Glomerular visceral epithelial cell (primary cell): Measurements from ENCODE around the gene CLN3.
"Not testable (repeated sequence)": the region's sequence is repeated elsewhere in the genome, so short reads cannot be mapped to it uniquely, and the experiment has no call there.

ENCODE experiments used
- DNase-seq: peaks from one replicate; pipeline ENCODE4 v3.0.0-alpha.2; 2016; ENCODE audit errors: extremely low spot score

The CLN3 gene

GRCh38 chr16:28513484-28514181 lies 21.8 kb upstream of the CLN3 start:
- no peak for DNase-seq

- no peak for DNase-seq
Observed at GRCh38 chr16:28511801-28512789, 20.2 kb upstream of the CLN3 start.

- no peak for DNase-seq
Observed at GRCh38 chr16:28511031-28511430, 19.2 kb upstream of the CLN3 start.

DNA sequence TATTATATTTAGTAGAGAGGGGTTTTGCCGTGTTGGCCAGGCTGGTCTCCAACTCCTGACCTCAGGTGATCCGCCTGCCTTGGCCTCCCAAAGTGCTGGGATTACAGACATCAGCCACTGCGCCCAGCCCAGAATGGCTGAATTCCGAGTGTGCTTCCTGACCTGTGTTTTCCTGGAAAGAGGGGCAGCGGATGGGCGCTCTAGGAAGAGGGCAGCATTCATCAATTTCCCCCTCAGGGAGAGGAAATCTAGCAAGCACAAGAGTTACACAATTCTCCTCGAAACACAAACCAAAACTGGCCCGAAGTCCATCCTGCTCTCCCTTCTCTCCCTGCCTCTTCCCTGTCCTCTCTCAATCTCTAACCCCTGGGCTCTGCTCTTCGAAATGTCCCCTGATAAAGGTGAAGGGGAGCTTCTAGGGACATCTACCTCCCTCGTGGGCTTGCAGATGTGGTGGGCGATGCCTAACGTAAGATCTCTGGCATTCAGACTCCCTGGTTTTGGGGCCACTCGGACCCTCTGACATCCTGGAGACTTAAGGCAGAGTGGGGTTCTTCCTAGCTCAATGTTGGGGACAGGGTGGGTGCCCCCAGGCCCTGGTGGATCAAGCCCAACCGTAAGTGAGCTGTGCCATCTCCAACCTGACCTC lies 13.7 kb upstream of the CLN3 start:
- DNase-seq: no peak

DNA sequence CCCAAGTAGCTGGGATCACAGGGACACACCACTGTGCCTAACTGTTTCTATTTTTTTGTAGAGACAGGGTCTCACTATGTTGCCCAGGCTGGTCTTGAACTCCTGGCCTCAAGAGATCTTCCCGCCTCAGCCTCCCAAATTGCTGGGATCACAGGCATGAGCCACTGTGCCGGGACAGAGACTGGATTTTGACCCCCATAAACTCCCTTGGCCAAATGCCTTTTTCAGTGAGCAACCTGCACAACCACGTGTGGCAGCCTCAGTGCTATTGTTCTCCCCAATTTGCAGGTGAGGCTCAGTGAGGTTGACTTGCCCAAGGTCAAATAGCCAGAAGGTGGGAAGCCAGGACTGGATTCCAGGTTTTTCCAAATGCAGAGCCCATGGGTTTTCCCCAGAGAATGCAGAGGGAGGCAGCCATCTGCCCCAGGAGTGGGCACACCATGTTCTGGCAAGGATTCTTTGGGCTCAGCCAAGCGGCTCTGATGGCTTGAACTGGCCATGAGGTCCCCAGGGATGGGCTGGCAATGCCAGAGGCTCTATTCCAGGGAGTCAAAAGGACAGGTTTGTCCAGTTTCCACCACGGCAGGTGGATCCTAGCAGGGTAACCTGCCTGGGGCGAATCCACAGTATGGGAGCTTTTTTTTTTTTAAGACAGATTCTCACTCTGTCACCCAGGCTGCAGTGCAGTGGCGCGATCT lies 13.0 kb upstream of the CLN3 start:
- DNase-seq: no peak

GRCh38 chr16:28503470-28504259 lies 11.8 kb upstream of the CLN3 start:
- DNase-seq: no peak

DNA sequence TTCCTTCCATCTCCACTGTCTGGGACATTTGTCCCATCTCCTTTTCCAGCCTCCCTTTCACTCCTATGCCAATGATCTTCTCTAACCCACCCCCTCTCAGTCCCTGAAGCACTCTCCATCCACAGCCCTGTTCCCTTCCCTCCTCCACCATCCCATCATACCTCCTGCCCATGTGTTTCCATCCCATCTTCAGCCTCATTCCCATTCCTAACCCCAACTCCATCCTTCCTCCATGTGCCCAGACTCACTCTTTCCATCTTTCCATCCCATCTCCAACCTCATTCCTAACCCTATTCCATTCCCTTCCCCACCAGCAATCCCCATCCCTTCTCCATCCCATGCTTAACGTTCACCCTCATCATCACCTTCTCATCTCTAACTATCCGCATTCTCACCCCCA lies 10.4 kb upstream of the CLN3 start:
- DNase-seq: no peak

DNA sequence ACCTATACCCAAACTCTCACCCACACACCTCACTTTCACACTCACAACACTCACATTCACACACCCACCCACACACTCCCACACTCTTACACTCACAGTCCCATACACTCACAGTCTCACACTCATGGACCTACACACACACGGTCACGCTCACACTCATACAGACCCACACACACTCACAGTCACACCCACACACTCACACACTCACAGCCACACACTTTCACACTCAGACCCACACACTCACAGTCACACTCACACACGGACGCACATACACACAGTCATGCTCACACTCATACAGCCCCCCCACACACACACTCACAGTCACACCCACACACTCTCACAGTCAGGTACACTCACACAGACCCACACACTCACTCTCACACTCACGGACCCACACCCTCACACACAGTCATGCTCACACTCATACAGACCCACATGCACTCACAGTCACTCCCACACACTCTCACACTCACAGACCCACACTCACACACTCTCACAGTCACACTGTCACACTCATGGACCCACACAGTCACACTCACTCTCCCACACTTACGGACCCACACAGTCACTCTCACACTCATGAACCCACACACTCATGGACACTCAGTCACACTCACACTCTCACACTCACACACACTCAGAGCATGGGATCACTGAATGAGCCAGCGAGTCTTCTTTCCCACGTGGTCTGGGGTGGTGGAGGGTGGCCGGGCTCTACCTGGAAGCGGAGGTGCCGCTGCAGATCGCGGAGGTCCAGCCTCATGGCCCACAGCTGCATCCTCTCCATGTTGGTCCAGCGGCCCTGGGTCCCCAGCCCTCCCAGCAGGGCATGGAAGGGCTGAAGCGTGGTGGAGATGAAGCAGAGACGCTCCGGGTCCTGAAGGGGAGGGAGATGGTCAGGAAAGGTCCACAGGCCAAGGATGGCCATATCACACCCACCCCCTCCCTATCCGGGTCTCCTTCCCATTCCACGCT lies 9.7 kb upstream of the CLN3 start:
- no peak for DNase-seq

DNA sequence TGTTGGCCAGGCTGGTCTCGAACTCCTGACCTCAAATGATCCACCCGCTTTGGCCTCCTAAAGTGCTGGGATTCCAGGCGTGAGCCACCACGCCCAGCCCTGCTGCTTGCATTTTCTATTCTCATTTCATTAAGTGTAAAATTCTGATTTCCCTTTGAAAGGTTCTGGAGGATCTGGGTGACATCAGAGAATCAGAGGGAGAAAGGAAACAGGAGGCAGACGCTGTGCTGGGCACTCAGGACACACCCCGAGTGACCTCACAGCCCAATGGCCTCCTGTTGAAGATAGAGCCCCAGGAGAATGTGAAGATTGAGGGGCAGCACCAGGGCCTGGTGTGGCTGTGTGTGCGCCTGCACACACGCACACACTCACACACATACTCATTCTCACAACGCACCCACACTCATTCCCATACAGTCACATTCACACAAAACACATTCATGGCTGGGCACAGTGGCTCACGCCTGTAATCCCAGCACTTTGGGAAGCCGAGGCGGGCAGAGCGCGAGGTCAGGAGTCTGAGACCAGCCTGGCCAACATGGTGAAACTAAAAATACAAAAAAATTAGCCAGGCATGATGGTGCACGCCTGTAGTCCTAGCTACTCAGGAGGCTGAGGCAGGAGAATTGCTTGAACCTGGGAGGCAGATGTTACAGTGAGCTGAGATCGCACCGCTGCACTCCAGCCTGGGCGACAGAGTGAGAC lies 8.8 kb upstream of the CLN3 start:
- DNase-seq: not testable (repeated sequence)

- DNase-seq: no peak
Observed at GRCh38 chr16:28499854-28500253, 8.0 kb upstream of the CLN3 start.

- DNase-seq: no peak
Observed at GRCh38 chr16:28498666-28499381, 7.0 kb upstream of the CLN3 start.

DNA sequence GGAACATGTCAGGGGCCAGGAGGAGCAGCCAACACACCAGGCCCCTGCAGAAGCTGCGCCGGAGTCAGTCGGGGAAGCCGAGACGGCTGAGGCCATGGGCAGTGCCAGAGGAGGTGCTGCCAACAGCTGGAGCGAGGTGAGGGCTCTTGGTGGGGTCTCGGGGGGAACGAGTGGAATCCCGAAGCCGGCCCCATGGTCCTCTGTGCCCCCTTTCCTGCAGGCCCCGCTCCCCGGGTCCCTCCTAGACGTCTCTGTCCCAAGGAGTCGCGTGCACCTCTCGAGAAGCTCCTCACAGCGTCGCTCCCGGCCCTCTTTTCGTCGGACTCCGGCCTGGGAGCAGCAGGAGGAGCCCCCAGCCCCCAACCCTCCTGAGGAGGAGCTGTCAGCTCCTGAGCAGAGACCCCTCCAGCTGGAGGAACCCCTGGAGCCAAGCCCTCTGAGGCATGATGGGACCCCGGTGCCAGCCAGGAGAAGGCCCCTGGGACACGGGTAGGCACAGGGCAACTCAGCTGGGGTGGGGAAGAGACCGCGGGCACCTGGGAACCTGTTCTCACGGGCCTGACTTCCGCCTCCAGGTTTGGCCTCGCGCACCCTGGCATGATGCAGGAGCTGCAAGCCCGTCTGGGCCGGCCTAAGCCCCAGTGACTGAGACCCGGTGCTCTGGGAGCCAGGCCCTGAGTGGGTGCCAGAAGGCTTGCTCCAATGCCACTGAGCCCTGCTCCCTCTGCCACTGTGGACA lies 6.2 kb upstream of the CLN3 start:
- no peak for DNase-seq

- DNase-seq: no peak
Observed at GRCh38 chr16:28497386-28497785, 5.5 kb upstream of the CLN3 start.

DNA sequence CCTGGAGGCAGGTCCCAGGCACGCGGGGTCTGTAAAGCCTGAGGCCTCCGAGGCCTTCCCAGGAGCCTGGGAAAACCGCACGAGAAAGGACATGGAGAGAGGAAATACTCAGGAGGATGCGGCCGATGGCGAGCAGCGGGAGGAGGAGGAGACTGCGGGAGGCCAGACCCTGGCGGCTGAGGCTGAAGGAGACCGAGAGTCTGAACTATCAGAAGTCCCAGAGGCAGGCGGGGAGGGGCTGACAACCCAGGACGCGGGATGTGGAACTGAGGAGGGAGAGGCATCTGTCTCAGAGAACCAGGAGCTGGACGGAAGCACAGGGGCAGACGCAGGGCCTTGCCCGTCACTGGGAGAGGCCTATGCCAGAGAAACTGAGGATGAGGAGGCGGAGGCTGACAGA lies 5.0 kb upstream of the CLN3 start:
- no peak for DNase-seq

GRCh38 chr16:28495795-28496749 lies 4.2 kb upstream of the CLN3 start:
- no peak for DNase-seq

- DNase-seq: no peak
Observed at GRCh38 chr16:28495098-28495793, 3.4 kb upstream of the CLN3 start.
